ENCODE data around the gene MBTPS1. TPM values are rescaled to one million over a fixed set of nuclear protein-coding genes. Genes with fewer than 3 reads are reported as not detected.

Gene MBTPS1
- total and polyA plus RNA-seq, 11 donors: 37.2 to 91.4 (median 67.7) TPM

- Histone ChIP-seq H3K9me3 (no peaks in the 10 kb centered on the region), H3K36me3 (peaks cover 12 to 100% (median 94%) of the 10 kb centered on the region in 9 donors), H3K4me1 (peaks cover 0 to 10% (median 6%) of the 10 kb centered on the region in 12 donors), H3K27me3 (no peaks in the 10 kb centered on the region), H3K4me3 (no peak overlapping the region), H3K27ac (no peak overlapping the region)
- DNase-seq (peak in 1 of 5 donors; percentile 41), ATAC-seq (peak in 2 of 4 donors; percentile 38 to 40)
- TF ChIP-seq POLR2A (IDR thresholded peaks at IDR 0.05) (no peak), CTCF (IDR thresholded peaks at IDR 0.05) (peak; percentile 43 to 78 (median 64))
- intact Hi-C loops (cut with DNase I): loop anchor here in 5 of 10 donors (2.0 to 10.0 kb wide), 4 partner anchors 98 to 241 kb away; partner anchors contain the start of gene NECAB2 (in 3 of the 5)
- 39 to 48% (median 41%) methylated on average over 12 of the region's 12 CpGs for WGBS, 4 donors
Observed at GRCh38 chr16:84065536-84066132, 51.1 kb downstream of the MBTPS1 start.

- H3K4me3 ChIP-seq: no peak overlapping the region
Observed at GRCh38 chr16:84063980-84064379, 52.8 kb downstream of the MBTPS1 start.

GRCh38 chr16:84062734-84063640 is 53.8 kb downstream of the MBTPS1 start:
- H3K4me3 ChIP-seq: no peak overlapping the region
- H3K36me3 ChIP-seq: peaks cover 7 to 100% (median 94%) of the 10 kb centered on the region in 9 donors
- H3K27me3 ChIP-seq: no peaks in the 10 kb centered on the region
- no peaks in the 10 kb centered on the region for H3K9me3 ChIP-seq
- H3K4me1 ChIP-seq: peaks cover 0 to 24% (median 12%) of the 10 kb centered on the region in 12 donors
- intact Hi-C loops (cut with DNase I): loop anchor here (1.0 to 10.0 kb wide), 10 partner anchors 91 to 241 kb away; partner anchors contain the start of gene NECAB2 (in 3 of the 10)
- H3K27ac ChIP-seq: peak overlapping the region in 5 of 12 donors; percentile 11 to 46 (median 31)
- DNase-seq (peak; percentile 73 to 85 (median 80)), ATAC-seq (peak; percentile 60 to 85 (median 85))
- TF ChIP-seq CTCF (IDR thresholded peaks at IDR 0.05): peak; percentile 74 to 93 (median 88)
- no peak for TF ChIP-seq POLR2A (IDR thresholded peaks at IDR 0.05)
- 37 to 50% (median 42%) methylated on average over 24 to 25 of the region's 25 CpGs for WGBS, 4 donors

More at GRCh38 chr16:84063980-84064379, 52.8 kb downstream of the MBTPS1 start:
- peaks cover 12 to 100% (median 94%) of the 10 kb centered on the region in 9 donors for H3K36me3 ChIP-seq
- DNase-seq (no peak), ATAC-seq (no peak)
- H3K9me3 ChIP-seq: no peaks in the 10 kb centered on the region
- WGBS, 4 donors: 70 to 87% (median 83%) methylated on average over 4 of the region's 4 CpGs
- no peaks in the 10 kb centered on the region for H3K27me3 ChIP-seq
- intact Hi-C loops (cut with DNase I): loop anchor here (1.0 to 10.0 kb wide), 10 partner anchors 92 to 242 kb away; partner anchors contain the start of gene NECAB2 (in 4 of the 10)
- H3K27ac ChIP-seq: no peak overlapping the region
- peaks cover 0 to 14% (median 7%) of the 10 kb centered on the region in 12 donors for H3K4me1 ChIP-seq
- TF ChIP-seq CTCF (IDR thresholded peaks at IDR 0.05) (no peak), POLR2A (IDR thresholded peaks at IDR 0.05) (no peak)

Data from heart left ventricle (tissue), 16 donors.